Stimulated activated CD8-positive, alpha-beta memory T cell treated with anti-CD3 and anti-CD28 coated beads, Interleukin-2, amount 100 ng/mL, for 1 hour (primary cell): Measurements from ENCODE around the gene LRRC26.

Experiments
- DNase-seq, 2 donors: peaks; one replicate each; pipeline ENCODE4 v3.0.0-alpha.2; 2020; ENCODE audit warnings: low read depth in 2 of 2

Gene LRRC26

GRCh38 chr9:137169896-137170358 is at the start of gene LRRC26:
LRRC26 (minus strand) TSS chr9:137170051; CDS start chr9:137169943, 108 bp downstream.
- DNase-seq = no peak

GRCh38 chr9:137218754-137219271 is 49.0 kb upstream of the LRRC26 start:
- no peak for DNase-seq

GRCh38 chr9:137218212-137218753 is 48.4 kb upstream of the LRRC26 start:
- DNase-seq = no peak

- no peak for DNase-seq
Measured at GRCh38 chr9:137217276-137218211, 47.7 kb upstream of the LRRC26 start.

- no peak for DNase-seq
Measured at GRCh38 chr9:137216188-137216965, 46.5 kb upstream of the LRRC26 start.

GRCh38 chr9:137215196-137215986 is 45.5 kb upstream of the LRRC26 start:
- DNase-seq = no peak

- DNase-seq = no peak
Measured at GRCh38 chr9:137214620-137215019, 44.8 kb upstream of the LRRC26 start.

- no peak for DNase-seq
Measured at GRCh38 chr9:137213160-137214060, 43.6 kb upstream of the LRRC26 start.

- no peak for DNase-seq
Measured at GRCh38 chr9:137212520-137212919, 42.7 kb upstream of the LRRC26 start.

GRCh38 chr9:137211532-137211931 is 41.7 kb upstream of the LRRC26 start:
- no peak for DNase-seq

GRCh38 chr9:137206602-137207001 is 36.8 kb upstream of the LRRC26 start:
- DNase-seq = no peak

- DNase-seq = peak; percentile 87 to 89
Measured at GRCh38 chr9:137205126-137206069, 35.5 kb upstream of the LRRC26 start, which contains the start of the genes NDOR1 and TMEM203. NDOR1 (plus strand) TSS chr9:137205700; CDS start chr9:137205778, 78 bp downstream. TMEM203 (minus strand) TSS chr9:137205648; CDS start chr9:137205414, 234 bp downstream.

- no peak for DNase-seq
Measured at GRCh38 chr9:137204731-137205125, 34.9 kb upstream of the LRRC26 start.

GRCh38 chr9:137202966-137203365 is 33.1 kb upstream of the LRRC26 start:
- no peak for DNase-seq

- no peak for DNase-seq
Measured at GRCh38 chr9:137201205-137201868, 31.5 kb upstream of the LRRC26 start.

- peak; percentile 95 to 98 for DNase-seq
Measured at GRCh38 chr9:137200311-137201204, 30.7 kb upstream of the LRRC26 start, which contains the start of gene TPRN. TPRN (minus strand) TSS chr9:137200741; CDS start chr9:137200711, 30 bp downstream.
